BJ (cell line): ENCODE results near the gene CNKSR2. TPM values are rescaled to one million over a fixed set of nuclear protein-coding genes. Genes with fewer than 3 reads are reported as not detected.

ENCODE experiments used
- CTCF ChIA-PET: fragments of 350-600 bp; formaldehyde crosslinking; extraction: SDS; loops from one replicate; lab custom pipeline; 2021; ENCODE audit warnings: antibody characterized with exemption, inconsistent platforms; lab: Yijun Ruan, JAX
- POLR2A ChIA-PET: fragments of 300-600 bp; sonication (Branson Sonifier 250); formaldehyde crosslinking; extraction: SDS; loops from one replicate; lab custom pipeline; 2021; ENCODE audit warnings: antibody characterized with exemption; lab: Charles Lee
- DNase-seq: peaks from one replicate; pipeline ENCODE4 v3.0.0-alpha.2; 2011; ENCODE audit warnings: low read depth
- H3K27me3 ChIP-seq: 2 replicates; pipeline ENCODE4 v1.6.0; 2011; ENCODE audit warnings: low read length; ENCODE audit not compliant: control insufficient read depth, insufficient read depth
- H3K36me3 ChIP-seq: 2 replicates; pipeline ENCODE4 v1.5.1; 2011; ENCODE audit warnings: low read length; ENCODE audit not compliant: control insufficient read depth, insufficient read depth
- H3K4me3 ChIP-seq: 2 replicates; pipeline ENCODE4 v1.5.1; 2011; ENCODE audit warnings: low read depth, mild to moderate bottlenecking, control low read depth, low read length
- CTCF ChIP-seq: IDR thresholded peaks from 2 replicates; pipeline ENCODE4 v1.5.1; 2011; ENCODE audit warnings: low read depth, mild to moderate bottlenecking, control low read depth, inconsistent platforms, low read length, moderate library complexity; ENCODE audit not compliant: insufficient read depth
- polyA plus RNA-seq: library from polyadenylated mRNA; depleted of rRNA; stranded (reverse); fragments of >200 nt; gene quantifications from 2 replicates; pipeline ENCODE4 v1.2.3, GENCODE V29; 2011

CNKSR2 gene
- polyA plus RNA-seq, 1 experiment: 0.32 TPM

- Histone ChIP-seq H3K36me3 (no peaks in the 10 kb centered on the region), H3K27me3 (no peaks in the 10 kb centered on the region), H3K4me3 (no peak overlapping the region)
- ChIA-PET POLR2A (no interaction called here), CTCF (no interaction called here)
- TF ChIP-seq CTCF: no peak
- no peak for DNase-seq
These were observed 285.9 kb downstream of the CNKSR2 start for GRCh38 chrX:21660156-21660555.

DNA sequence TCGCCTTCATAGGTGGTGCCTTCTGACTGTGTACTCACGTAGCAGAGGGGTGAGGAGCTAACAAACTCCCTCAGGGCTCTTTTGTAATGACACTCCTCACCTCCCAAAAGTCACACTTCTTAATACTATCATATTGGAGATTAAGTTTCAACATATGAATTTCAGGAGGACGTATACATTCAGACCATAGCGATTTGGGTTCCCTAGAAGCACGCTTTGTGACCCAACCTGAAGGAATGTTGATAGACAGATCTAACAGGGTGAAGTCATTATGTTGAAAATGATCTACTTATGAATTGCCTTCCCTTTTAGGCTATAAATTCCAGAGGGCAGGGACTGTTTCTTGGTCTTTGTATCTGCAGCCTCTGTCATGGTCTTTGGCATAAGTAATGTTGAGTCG lies 287.1 kb downstream of the CNKSR2 start:
- TF ChIP-seq CTCF: no peak
- no peak overlapping the region for H3K4me3 ChIP-seq

DNA sequence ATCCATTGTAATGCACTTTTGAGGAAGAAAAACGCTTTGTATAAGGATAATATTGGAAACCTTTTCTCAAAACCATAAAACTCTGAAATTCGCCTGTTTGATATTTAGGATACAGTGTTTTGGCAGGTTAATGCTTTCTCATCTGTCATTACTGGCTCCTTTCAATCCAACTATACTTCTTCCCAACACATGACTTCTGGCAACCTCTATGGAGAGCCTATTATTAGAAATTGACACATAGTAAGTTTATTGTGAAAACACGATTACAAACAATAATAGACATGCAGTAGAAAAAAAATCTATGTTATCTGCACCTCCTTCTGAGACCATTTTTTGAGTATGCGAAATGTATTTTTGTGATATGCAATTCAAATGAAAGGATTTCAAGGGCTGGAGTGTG lies 288.5 kb downstream of the CNKSR2 start:
- TF ChIP-seq CTCF: no peak

More for the DNA sequence above, 287.1 kb downstream of the CNKSR2 start:
- Histone ChIP-seq H3K27me3 (no peaks in the 10 kb centered on the region), H3K36me3 (no peaks in the 10 kb centered on the region)
- DNase-seq: no peak
- CTCF ChIA-PET: no interaction called here
- POLR2A ChIA-PET: no interaction called here

GRCh38 chrX:21666252-21666651 lies 292.0 kb downstream of the CNKSR2 start:
- ChIA-PET CTCF (no interaction called here), POLR2A (no interaction called here)
- no peak for DNase-seq

More for the DNA sequence above, 288.5 kb downstream of the CNKSR2 start:
- no peak for DNase-seq
- ChIA-PET CTCF (interaction anchor here (0.9 kb wide), 1 partner anchor 1149 kb away, joined by 3 read pairs; no protein-coding TSS in a partner anchor), POLR2A (no interaction called here)
- H3K36me3 ChIP-seq: no peaks in the 10 kb centered on the region
- no peaks in the 10 kb centered on the region for H3K27me3 ChIP-seq
- no peak overlapping the region for H3K4me3 ChIP-seq

DNA sequence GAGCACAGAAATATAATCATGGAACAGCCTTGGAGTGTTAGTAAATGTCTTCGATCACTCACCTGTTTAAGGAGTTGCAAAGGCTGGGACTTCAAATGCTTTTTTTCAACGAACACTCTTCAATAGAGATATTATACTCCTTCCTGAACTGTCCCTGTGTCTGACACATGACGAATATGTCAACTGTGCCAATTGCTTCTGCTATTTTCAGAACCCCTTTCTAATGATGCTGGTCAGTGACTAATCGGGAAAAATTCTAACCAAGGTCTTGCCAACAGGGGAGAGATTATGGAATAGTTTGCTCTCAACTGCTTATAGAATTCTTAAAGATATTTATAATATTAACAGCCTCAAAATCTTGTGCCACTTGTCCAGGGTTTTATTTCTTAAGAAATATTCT lies 292.5 kb downstream of the CNKSR2 start:
- ChIA-PET POLR2A (no interaction called here), CTCF (no interaction called here)
- TF ChIP-seq CTCF: no peak
- Histone ChIP-seq H3K27me3 (no peaks in the 10 kb centered on the region), H3K4me3 (no peak overlapping the region), H3K36me3 (no peaks in the 10 kb centered on the region)
- no peak for DNase-seq

More at GRCh38 chrX:21666252-21666651, 292.0 kb downstream of the CNKSR2 start:
- H3K36me3 ChIP-seq: no peaks in the 10 kb centered on the region
- H3K4me3 ChIP-seq: no peak overlapping the region
- no peak for TF ChIP-seq CTCF
- no peaks in the 10 kb centered on the region for H3K27me3 ChIP-seq
